GM12891 (cell line): Measurements from ENCODE around the gene COG1.

Source experiments
- DNase-seq: peaks from one replicate; pipeline ENCODE4 v3.0.0; 2011; ENCODE audit warnings: low spot score; ENCODE audit not compliant: insufficient read length
- FAIRE-seq: peaks from 2 replicates; lab custom pipeline; 2011; peaks lifted over from hg19 to GRCh38; lab: Jason Lieb, UNC
- PAX5 ChIP-seq: IDR thresholded peaks from 2 replicates; pipeline ENCODE4 v1.6.1; 2011; ENCODE audit warnings: low read length, moderate library complexity, mild to moderate bottlenecking; ENCODE audit not compliant: insufficient read depth, severe bottlenecking
- POLR2A ChIP-seq: IDR thresholded peaks from 2 replicates; pipeline ENCODE4 v1.6.1; 2011; ENCODE audit warnings: low read depth, low read length, control low read depth
- POLR2AphosphoS5 ChIP-seq: IDR thresholded peaks from 2 replicates; pipeline ENCODE4 v1.6.1; 2011; ENCODE audit warnings: low read depth, low read length, control low read depth
- POU2F2 ChIP-seq: IDR thresholded peaks from 2 replicates; pipeline ENCODE4 v1.6.1; 2011; ENCODE audit warnings: low read depth, mild to moderate bottlenecking, control low read depth, low read length, moderate library complexity
- SPI1 ChIP-seq: IDR thresholded peaks from 2 replicates; pipeline ENCODE4 v1.6.1; 2011; ENCODE audit warnings: low read depth, low read length, control low read depth
- TAF1 ChIP-seq: IDR thresholded peaks from 2 replicates; pipeline ENCODE4 v1.6.1; 2011; ENCODE audit warnings: low read depth, low read length, control low read depth

The COG1 gene

DNA sequence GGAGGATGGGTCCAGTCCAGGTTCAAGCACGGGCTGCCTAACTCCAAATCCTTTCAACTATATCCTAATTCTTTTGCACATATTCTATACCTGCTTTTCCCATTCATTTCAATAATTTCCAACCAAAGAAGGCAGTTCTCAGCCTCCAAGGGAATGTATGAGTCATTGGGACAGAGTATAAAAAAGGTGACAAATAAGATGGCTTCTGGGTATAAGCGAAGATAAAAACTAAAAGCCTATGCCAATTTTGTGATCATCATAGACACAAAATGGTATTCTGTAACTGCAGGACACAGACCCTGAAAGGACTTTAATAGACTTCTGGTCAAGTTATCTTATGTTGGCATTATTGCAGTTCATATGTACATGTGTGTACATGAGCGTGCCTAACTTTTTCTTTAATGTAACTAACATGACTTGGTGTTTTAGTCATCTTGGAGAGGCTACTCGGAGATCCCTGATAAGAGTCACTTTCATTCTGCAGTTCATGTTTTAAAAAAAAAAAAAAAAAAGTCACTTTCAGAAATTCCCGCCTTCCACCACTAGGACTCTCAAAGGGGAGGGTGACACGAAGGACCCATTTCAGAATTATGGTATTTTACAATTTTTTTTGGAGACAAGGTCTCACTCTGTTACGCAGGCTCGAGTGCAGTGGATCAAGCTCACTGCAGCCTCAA is 17.3 kb downstream of the COG1 start:
- FAIRE-seq = no peak
- no peak for TF ChIP-seq POLR2AphosphoS5
- TF ChIP-seq SPI1 = no peak
- no peak for TF ChIP-seq TAF1
- no peak for TF ChIP-seq POU2F2
- no peak for TF ChIP-seq POLR2A
- TF ChIP-seq PAX5 = no peak

DNA sequence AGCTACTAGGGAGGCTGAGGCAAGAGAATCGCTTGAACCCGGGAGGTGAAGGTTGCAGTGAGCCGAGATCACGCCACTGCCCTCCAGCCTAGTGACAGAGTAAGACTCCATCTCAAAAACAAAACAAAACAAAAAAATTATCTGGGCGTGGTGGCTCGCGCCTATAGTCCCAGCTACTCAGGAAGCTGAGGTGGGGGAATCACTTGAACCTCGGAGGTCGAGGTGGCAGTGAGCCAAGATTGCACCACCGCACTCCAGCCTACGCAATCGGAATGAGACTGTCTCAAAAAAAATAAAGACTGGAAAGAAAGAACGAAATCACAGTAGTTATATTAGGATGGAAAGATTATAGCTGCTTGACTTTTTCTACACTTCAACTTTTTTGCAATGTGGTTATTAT is 18.9 kb downstream of the COG1 start:
- no peak for DNase-seq
- no peak for TF ChIP-seq POU2F2
- TF ChIP-seq POLR2A = no peak
- TF ChIP-seq PAX5 = no peak
- no peak for TF ChIP-seq SPI1
- no peak for TF ChIP-seq TAF1
- FAIRE-seq = no peak

More for the DNA sequence above, 17.3 kb downstream of the COG1 start:
- DNase-seq = no peak

DNA sequence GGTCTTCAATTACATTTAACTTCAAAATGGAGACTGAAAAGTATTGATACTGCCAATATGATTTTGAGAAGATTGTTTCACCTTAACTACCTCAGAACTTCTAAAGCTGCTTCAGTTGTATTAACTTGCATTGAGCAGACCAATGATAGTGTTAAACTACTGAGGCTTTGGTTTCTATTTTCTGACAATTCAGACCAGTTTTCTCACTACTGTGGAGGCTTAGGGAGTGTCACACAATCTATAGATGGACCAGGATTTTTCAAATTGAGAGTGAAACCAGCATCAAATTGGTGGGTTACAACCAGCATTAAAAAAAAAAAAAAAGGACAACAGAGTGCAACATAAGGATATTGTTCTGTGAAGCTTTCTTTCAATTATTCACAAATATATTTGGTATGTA is 21.2 kb downstream of the COG1 start:
- FAIRE-seq (no peak), DNase-seq (no peak)
- TF ChIP-seq TAF1 (no peak), POLR2AphosphoS5 (no peak), SPI1 (no peak), POLR2A (no peak), POU2F2 (no peak), PAX5 (no peak)

DNA sequence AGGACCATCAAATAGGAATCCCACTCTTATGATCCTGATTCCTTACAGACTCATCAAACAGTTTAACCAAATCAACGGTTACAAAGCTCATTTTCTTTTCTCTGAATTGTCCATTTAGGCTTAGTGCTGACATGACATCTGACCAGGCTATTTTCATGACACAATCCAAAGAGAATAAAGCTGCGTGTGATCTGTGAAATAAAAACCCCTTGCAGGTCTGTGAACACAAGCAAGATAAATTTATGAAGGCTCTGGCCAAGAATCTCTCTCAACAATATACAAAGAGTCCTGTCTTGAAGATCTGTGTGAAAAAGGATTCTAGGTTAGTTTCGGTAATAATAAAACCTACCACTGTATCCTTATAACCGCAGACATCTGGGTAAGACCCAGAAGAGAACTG is 22.0 kb downstream of the COG1 start:
- TF ChIP-seq POLR2A = no peak
- TF ChIP-seq POU2F2 = no peak
- no peak for TF ChIP-seq SPI1
- TF ChIP-seq POLR2AphosphoS5 = no peak
- TF ChIP-seq PAX5 = no peak
- no peak for TF ChIP-seq TAF1
- FAIRE-seq = no peak
- DNase-seq = no peak

DNA sequence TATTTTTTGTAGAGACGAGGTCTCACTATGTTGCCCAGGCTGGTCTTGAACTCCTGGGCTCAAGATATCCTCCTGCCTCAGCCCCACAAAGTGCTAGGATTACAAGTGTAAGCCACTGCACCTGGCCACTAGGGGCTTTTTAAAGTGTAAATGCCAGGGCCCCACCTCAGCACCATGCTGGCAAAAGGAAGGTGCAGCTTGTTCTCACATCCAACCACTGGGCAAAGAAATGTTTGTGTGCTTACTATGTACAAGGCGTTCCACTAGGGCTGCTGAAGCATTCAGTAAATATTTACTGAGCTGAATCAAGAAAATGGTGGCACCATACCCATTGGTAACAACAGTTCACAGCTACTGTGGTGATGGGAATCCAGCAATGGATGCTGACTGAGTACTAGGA is 22.6 kb downstream of the COG1 start:
- TF ChIP-seq TAF1 (no peak), POU2F2 (no peak), PAX5 (no peak), POLR2AphosphoS5 (no peak), SPI1 (no peak), POLR2A (no peak)
- FAIRE-seq = no peak
- DNase-seq = no peak

DNA sequence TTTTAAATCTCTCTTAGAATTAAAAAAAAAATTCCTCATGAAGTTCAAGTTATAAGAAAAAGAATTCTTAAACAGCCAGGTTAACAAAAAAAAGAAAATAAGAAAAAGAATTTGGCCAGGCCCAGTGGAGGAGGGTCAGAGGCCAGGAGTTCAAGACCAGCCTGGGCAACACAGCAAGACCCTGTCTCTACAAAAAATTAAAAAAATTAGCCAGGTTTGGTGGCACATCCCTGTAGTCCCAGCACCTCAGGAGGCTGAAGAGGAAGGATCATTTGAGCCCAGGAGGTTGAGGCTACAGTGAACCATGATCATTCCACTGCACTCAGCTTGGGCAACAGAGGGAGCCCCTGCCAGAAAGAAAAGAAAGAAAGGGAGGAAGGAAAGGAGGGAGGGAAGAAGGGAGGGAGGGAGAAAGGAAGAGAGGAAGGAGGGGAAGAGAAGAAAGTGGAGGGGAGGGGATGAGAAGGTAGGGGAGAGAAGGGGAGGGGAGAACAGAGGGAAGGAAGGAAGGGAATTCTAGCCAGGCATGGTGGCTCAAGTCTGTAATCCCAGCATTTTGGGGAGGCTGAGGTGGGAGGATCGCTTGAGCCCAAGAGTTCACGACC is 30.9 kb downstream of the COG1 start:
- FAIRE-seq = no peak
- DNase-seq = no peak
- no peak for TF ChIP-seq SPI1
- TF ChIP-seq POLR2AphosphoS5 = no peak
- TF ChIP-seq POLR2A = no peak
- no peak for TF ChIP-seq POU2F2
- TF ChIP-seq TAF1 = no peak
- no peak for TF ChIP-seq PAX5

DNA sequence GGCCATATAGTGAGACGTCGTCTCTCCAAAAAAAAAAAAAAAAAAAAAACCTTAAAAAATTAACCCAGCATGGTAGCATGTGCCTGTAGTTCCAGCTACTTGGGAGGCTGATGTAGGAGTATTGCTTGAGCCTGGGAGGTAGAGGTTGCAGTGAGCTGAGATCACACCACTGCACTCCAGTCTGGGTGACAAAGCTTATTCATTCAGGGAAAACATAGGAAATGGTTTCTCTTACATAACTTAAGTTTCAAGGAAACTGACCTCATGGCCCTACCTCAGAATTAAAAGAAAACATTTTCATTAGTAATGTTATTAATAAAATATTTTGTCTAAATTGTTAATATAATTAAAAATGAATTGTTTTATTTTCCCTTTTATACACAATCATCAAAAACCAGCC is 31.4 kb downstream of the COG1 start:
- DNase-seq (no peak), FAIRE-seq (no peak)
- no peak for TF ChIP-seq POLR2A
- no peak for TF ChIP-seq TAF1
- no peak for TF ChIP-seq POU2F2
- no peak for TF ChIP-seq POLR2AphosphoS5
- TF ChIP-seq SPI1 = no peak
- no peak for TF ChIP-seq PAX5

DNA sequence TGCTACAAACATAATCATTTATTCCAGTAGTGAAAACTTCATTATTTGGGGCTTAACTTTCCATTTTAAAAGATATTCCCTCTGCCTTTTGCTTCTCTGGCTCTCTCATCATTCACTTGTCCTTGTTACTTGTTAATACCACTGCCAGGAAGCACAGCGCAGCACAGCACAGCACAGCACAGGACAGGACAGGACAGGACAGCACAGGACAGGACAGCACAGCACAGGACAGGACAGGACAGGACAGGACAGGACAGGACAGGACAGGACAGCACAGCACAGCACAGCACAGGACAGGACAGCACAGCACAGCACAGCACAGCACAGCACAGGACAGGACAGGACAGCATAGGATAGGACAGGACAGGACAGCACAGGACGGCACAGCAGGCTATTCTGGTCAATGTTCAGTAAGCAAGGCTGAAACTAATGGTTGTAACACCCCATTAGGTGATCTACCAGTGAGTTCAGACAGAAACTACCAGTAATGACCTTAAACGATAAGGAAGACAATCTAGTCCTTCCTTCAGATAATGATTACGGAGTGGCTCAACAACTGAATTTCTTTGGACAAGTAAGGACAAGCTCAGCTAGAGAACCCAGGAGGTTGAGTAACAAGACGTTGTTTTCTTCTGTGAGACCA is 31.9 kb downstream of the COG1 start:
- FAIRE-seq (no peak), DNase-seq (no peak)
- TF ChIP-seq TAF1 = no peak
- TF ChIP-seq POLR2A = no peak
- TF ChIP-seq SPI1 = no peak
- TF ChIP-seq PAX5 = no peak
- TF ChIP-seq POLR2AphosphoS5 = no peak
- TF ChIP-seq POU2F2 = no peak

DNA sequence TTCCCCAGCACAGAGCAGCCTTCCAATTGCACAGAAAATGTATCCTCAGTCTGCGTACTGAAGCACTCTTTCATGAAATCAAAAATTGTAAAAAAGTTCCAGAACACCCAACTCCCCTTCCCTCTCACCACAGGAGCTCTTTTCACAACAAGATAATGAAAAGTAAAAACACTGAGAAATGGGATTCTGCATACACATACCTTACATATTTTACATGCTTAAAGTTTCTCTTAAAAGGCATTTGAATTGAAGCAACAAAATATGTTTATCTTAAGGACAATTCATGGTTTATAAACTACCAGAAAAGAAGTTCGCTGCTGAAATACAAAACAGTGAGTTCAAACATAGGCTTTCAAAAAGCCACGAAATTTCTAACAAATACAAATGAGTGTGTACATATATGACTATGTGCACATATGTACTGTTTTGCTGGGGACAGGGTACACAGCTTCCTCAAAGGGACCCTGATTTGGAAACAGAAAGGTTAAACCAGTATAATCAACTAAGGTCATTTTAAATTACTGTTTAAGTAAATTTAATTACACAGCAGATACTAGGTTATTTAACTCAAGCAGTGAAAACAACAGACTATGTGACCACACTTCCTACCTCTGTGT is 33.8 kb downstream of the COG1 start:
- DNase-seq (no peak), FAIRE-seq (no peak)
- TF ChIP-seq PAX5 = no peak
- TF ChIP-seq POU2F2 = no peak
- TF ChIP-seq SPI1 = no peak
- TF ChIP-seq TAF1 = no peak
- TF ChIP-seq POLR2A = no peak
- TF ChIP-seq POLR2AphosphoS5 = no peak
